Endodermal cell (in vitro differentiated cells): ENCODE data around the gene KNSTRN. TPM values are rescaled to one million over a fixed set of nuclear protein-coding genes. Genes with fewer than 3 reads are reported as not detected.

Experiments used
- DNase-seq: peaks from one replicate; pipeline ENCODE4 v3.0.0-alpha.2; 2017
- H3K27ac ChIP-seq: 2 replicates; pipeline ENCODE4 v1.5.1; 2013; ENCODE audit warnings: mild to moderate bottlenecking, low read depth, low read length, moderate library complexity
- H3K27me3 ChIP-seq: 2 replicates; pipeline ENCODE4 v1.6.1; 2013; ENCODE audit warnings: mild to moderate bottlenecking, low read length, moderate library complexity; ENCODE audit not compliant: insufficient read depth, control insufficient read depth, poor library complexity, severe bottlenecking
- H3K36me3 ChIP-seq: 2 replicates; pipeline ENCODE4 v1.7.0; 2013; ENCODE audit warnings: mild to moderate bottlenecking, low read length, moderate library complexity; ENCODE audit not compliant: control insufficient read depth, insufficient read depth
- H3K4me1 ChIP-seq: one replicate; pipeline ENCODE4 v1.7.0; 2013; ENCODE audit warnings: low read length; ENCODE audit not compliant: control insufficient read depth, insufficient read depth
- H3K4me3 ChIP-seq: 2 replicates; pipeline ENCODE4 v1.5.1; 2013; ENCODE audit warnings: mild to moderate bottlenecking, low read length, moderate library complexity
- H3K9ac ChIP-seq: 2 replicates; pipeline ENCODE4 v1.6.1; 2013; ENCODE audit warnings: mild to moderate bottlenecking, low read length, moderate library complexity; ENCODE audit not compliant: poor library complexity, severe bottlenecking; ENCODE audit errors: extremely low read depth
- H3K9me3 ChIP-seq: 2 replicates; pipeline ENCODE4 v1.6.1; 2013; ENCODE audit warnings: mild to moderate bottlenecking, low read length, moderate library complexity; ENCODE audit not compliant: control insufficient read depth
- H3K27ac Mint-ChIP-seq: 2 replicates; pipeline ENCODE4 v1.8.0; 2020; ENCODE audit warnings: mixed read lengths
- H3K27me3 Mint-ChIP-seq: 2 replicates; pipeline ENCODE4 v1.8.0; 2021; ENCODE audit warnings: mild to moderate bottlenecking, mixed read lengths; ENCODE audit not compliant: insufficient read depth
- H3K36me3 Mint-ChIP-seq: 2 replicates; pipeline ENCODE4 v1.8.0; 2020; ENCODE audit warnings: low read depth, mixed read lengths
- H3K4me1 Mint-ChIP-seq: 2 replicates; pipeline ENCODE4 v1.8.0; 2020; ENCODE audit warnings: mixed read lengths
- H3K4me3 Mint-ChIP-seq: 2 replicates; pipeline ENCODE4 v1.8.0; 2020; ENCODE audit warnings: mild to moderate bottlenecking, moderate library complexity, mixed read lengths
- H3K9me3 Mint-ChIP-seq: 2 replicates; pipeline ENCODE4 v1.8.0; 2020; ENCODE audit warnings: mild to moderate bottlenecking, mixed read lengths
- CTCF ChIP-seq: fragments of 200-600 bp; sonication (generic); conservative IDR thresholded peaks from 2 replicates; pipeline ENCODE4 v1.5.0; 2021; ENCODE audit warnings: antibody characterized with exemption, mild to moderate bottlenecking
- WGBS, 2 experiments: methylation state at CpG; one replicate each; pipeline versions ENCODE4 v1.1.5 to v1.1.7; 2013; ENCODE audit warnings: missing lambda C conversion rate in 2 of 2, mixed read lengths in 1 of 2; ENCODE audit not compliant: insufficient coverage in 1 of 2, insufficient read length in 1 of 2; 5-methylcytosine and 5-hydroxymethylcytosine counted together
- total RNA-seq, 2 donors: library from RNA; stranded (reverse); fragmentation: NEBNext Ultra II Directional in 1 of 2; extraction: Animal tissue kit (Norgen Biotek cat#: 25700) in 1 of 2; gene quantifications; 2 replicates in 1 of 2; 3 replicates in 1 of 2; pipeline ENCODE4 v1.2.1, GENCODE V29; 2021

The KNSTRN gene
- total RNA-seq, 2 donors from 2014 or later, result 57.6 to 92.4 TPM

GRCh38 chr15:40372981-40373380 lies 9.5 kb upstream of the KNSTRN start:
- no peak overlapping the region for H3K27ac Mint-ChIP-seq
- H3K4me1 Mint-ChIP-seq, result no peaks in the 10 kb centered on the region
- H3K4me3 Mint-ChIP-seq, result no peak overlapping the region
- Histone ChIP-seq H3K27me3 (peaks cover 18% of the 10 kb centered on the region), H3K27ac (no peak overlapping the region), H3K4me3 (no peak overlapping the region), H3K9ac (no peak overlapping the region), H3K4me1 (no peaks in the 10 kb centered on the region), H3K36me3 (no peaks in the 10 kb centered on the region), H3K9me3 (no peaks in the 10 kb centered on the region)
- 64 to 69% methylated on average over 2 of the region's 2 CpGs for WGBS, 2 experiments
- H3K36me3 Mint-ChIP-seq, result no peaks in the 10 kb centered on the region
- no peak for DNase-seq
- TF ChIP-seq CTCF, result no peak
- H3K9me3 Mint-ChIP-seq, result no peaks in the 10 kb centered on the region
- H3K27me3 Mint-ChIP-seq, result peaks cover 23% of the 10 kb centered on the region

- Histone ChIP-seq H3K27me3 (no peaks in the 10 kb centered on the region), H3K36me3 (no peaks in the 10 kb centered on the region), H3K27ac (no peak overlapping the region), H3K4me3 (no peak overlapping the region), H3K9ac (no peak overlapping the region), H3K9me3 (no peaks in the 10 kb centered on the region), H3K4me1 (no peaks in the 10 kb centered on the region)
- TF ChIP-seq CTCF, result no peak
- WGBS, 2 experiments, result 94 to 100% methylated on average over 3 of the region's 3 CpGs
- Mint-ChIP-seq H3K27ac (no peak overlapping the region), H3K4me1 (peaks cover 2% of the 10 kb centered on the region), H3K36me3 (no peaks in the 10 kb centered on the region), H3K4me3 (no peak overlapping the region), H3K27me3 (no peaks in the 10 kb centered on the region), H3K9me3 (no peaks in the 10 kb centered on the region)
- DNase-seq, result no peak
These were observed 4.9 kb upstream of the KNSTRN start for GRCh38 chr15:40377606-40378005.

GRCh38 chr15:40379374-40379773 lies 3.1 kb upstream of the KNSTRN start:
- 100% methylated on average over 1 to 4 of the region's 4 CpGs for WGBS, 2 experiments

More at GRCh38 chr15:40379374-40379773, 3.1 kb upstream of the KNSTRN start:
- no peaks in the 10 kb centered on the region for H3K4me1 ChIP-seq
- Mint-ChIP-seq H3K36me3 (peaks cover 2% of the 10 kb centered on the region), H3K27ac (no peak overlapping the region), H3K9me3 (no peaks in the 10 kb centered on the region), H3K27me3 (no peaks in the 10 kb centered on the region), H3K4me1 (peaks cover 9% of the 10 kb centered on the region), H3K4me3 (no peak overlapping the region)
- H3K4me3 ChIP-seq, result no peak overlapping the region
- DNase-seq, result no peak
- no peaks in the 10 kb centered on the region for H3K27me3 ChIP-seq
- no peak for TF ChIP-seq CTCF
- H3K36me3 ChIP-seq, result no peaks in the 10 kb centered on the region
- H3K9ac ChIP-seq, result no peak overlapping the region
- H3K27ac ChIP-seq, result no peak overlapping the region
- H3K9me3 ChIP-seq, result no peaks in the 10 kb centered on the region
